ENCODE data around the gene GSTM5.

DNA sequence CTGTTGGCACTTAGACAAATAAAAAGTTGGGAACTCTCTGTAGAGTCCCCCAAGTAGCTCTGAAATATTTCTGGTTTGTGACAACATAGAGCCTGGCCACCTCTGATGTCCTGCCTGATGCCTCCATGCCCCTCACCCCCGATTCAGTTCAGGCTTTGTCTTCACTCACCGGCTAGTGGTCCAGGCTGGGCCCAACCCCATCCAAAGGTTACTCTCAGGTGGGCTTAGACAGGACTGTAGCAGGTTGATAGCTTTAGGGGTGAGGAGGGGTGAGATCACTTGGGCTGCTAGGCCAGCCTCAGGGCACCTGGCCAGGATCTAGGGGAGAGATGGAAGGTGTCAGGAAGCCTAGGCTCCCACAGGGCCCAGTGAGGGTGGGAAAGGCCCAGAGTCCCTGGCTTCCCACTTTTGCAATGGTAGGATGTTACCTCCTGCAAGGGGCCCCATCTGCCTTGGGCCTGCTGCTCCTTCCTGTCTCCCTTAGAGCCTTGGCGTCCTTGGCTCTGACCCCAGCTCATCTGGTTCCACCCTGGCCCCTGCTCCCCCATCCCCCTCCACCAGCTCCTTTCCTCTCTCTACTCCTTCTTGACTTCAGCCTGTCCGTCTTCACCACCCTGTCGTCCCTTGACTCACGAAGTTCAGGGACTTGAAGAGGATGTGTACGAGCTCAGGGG, 44.9 kb downstream of the GSTM5 start:
- TF ChIP-seq CTCF (IDR thresholded peaks at IDR 0.05; ENCODE audit: low read depth, low read length) (no peak), EZH2phosphoT487 (IDR thresholded peaks at IDR 0.05; ENCODE audit: low read depth) (no peak)
